ENCODE measurements around the gene DCP2. TPM values are rescaled to one million over a fixed set of nuclear protein-coding genes. Genes with fewer than 3 reads are reported as not detected.

Gene DCP2
- total and polyA plus RNA-seq, 3 donors from 2014 or later, result 19.8 to 36.8 (median 32.4) TPM

- no peak for TF ChIP-seq CTCF (IDR thresholded peaks at IDR 0.05)
- no peak for TF ChIP-seq POLR2A (IDR thresholded peaks at IDR 0.05)
- no peaks in the 10 kb centered on the region for H3K4me1 ChIP-seq
- H3K27me3 ChIP-seq, result no peaks in the 10 kb centered on the region
- H3K9me3 ChIP-seq, result no peaks in the 10 kb centered on the region
- no peak overlapping the region for H3K27ac ChIP-seq
- no peak for DNase-seq
- 83 to 95% methylated on average over 1 of the region's 1 CpG for whole genome bisulfite sequencing, 2 donors
- no peaks in the 10 kb centered on the region for H3K36me3 ChIP-seq (ENCODE audit: low read depth, missing control alignments)
- H3K4me3 ChIP-seq, result no peak overlapping the region
- intact Hi-C loops (cut with DNase I; ENCODE audit: low total_unique reads), result no loop called here
Measured at GRCh38 chr5:112933105-112933504, 43.5 kb upstream of the DCP2 start.

DNA sequence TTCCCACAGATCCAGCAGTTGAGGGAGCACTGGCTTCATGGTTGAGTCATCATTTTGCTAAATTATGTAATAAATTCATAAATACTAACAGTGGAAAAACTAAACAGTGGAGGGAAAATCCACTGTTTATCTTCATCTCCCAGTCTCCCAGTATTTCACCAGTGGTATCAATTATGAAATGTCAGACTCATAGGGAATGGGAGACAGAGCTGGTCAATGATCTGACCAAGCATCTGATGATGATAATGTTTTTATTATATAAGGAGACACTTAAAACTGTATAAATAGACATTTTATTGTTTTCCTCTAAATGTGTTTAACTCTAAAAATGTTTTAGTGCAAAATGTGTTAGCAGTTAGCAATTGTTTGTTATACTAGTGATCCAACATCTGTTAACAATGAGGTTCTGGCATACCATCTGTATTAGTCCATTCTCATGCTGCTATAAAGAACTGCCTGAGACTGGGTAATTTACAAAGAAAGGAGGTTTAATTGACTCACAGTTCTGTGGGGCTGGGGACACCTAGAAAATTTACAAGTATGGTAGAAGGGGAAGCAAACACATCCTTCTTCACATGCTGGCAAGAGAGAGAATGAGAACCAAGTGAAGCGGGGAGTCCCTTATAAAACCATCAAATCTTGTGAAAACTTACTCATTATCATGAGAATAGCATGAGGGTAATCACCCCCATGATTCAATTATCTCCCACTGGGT lies 42.8 kb upstream of the DCP2 start:
- H3K27me3 ChIP-seq, result no peaks in the 10 kb centered on the region
- no peak overlapping the region for H3K27ac ChIP-seq
- 94 to 100% methylated on average over 1 of the region's 1 CpG for WGBS, 2 donors
- no peaks in the 10 kb centered on the region for H3K36me3 ChIP-seq (ENCODE audit: low read depth, missing control alignments)
- no peak for DNase-seq
- intact Hi-C loops (cut with DNase I; ENCODE audit: low total_unique reads), result no loop called here
- TF ChIP-seq CTCF (IDR thresholded peaks at IDR 0.05) (no peak), POLR2A (IDR thresholded peaks at IDR 0.05) (no peak)
- H3K4me1 ChIP-seq, result no peaks in the 10 kb centered on the region
- H3K9me3 ChIP-seq, result no peaks in the 10 kb centered on the region
- no peak overlapping the region for H3K4me3 ChIP-seq

DNA sequence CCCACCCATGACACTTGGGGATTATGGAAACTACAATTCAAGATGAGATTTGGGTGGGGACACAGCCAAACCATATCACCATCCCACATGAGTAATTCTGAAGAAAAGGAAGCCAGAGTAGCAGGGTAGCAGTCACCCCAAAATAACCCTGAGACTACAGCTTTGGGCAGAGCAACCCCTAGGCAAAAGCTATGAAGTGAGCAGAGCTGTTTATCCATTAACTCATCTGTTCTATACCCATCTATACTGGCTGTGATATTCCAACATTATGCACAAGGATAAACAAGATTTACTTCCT lies 42.3 kb upstream of the DCP2 start:
- no peak overlapping the region for H3K4me3 ChIP-seq
- no peaks in the 10 kb centered on the region for H3K9me3 ChIP-seq
- no peaks in the 10 kb centered on the region for H3K36me3 ChIP-seq (ENCODE audit: low read depth, missing control alignments)
- intact Hi-C loops (cut with DNase I; ENCODE audit: low total_unique reads), result no loop called here
- H3K27ac ChIP-seq, result no peak overlapping the region
- no peaks in the 10 kb centered on the region for H3K27me3 ChIP-seq
- TF ChIP-seq CTCF (IDR thresholded peaks at IDR 0.05), result no peak
- no peak for TF ChIP-seq POLR2A (IDR thresholded peaks at IDR 0.05)
- DNase-seq, result no peak
- no peaks in the 10 kb centered on the region for H3K4me1 ChIP-seq

DNA sequence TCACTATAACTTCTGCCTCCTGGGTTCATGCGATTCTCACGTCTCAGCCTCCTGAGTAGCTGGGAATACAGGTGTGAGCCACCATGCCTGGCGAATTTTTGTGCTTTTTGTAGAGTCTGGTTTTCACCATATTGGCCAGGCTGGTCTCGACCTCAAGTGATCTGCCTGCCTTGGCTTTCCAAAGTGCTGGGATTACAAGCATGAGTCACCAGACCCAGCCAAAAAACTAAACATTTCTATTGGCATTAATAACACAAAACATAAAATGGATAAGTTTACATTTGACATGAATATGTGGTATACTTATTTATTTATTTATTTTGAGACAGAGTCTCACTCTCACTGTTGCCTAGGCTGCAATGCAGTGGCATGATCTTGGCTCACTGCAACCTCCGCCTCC lies 40.9 kb upstream of the DCP2 start:
- intact Hi-C loops (cut with DNase I; ENCODE audit: low total_unique reads), result no loop called here
- no peaks in the 10 kb centered on the region for H3K4me1 ChIP-seq
- TF ChIP-seq POLR2A (IDR thresholded peaks at IDR 0.05) (no peak), CTCF (IDR thresholded peaks at IDR 0.05) (no peak)
- no peaks in the 10 kb centered on the region for H3K9me3 ChIP-seq
- H3K36me3 ChIP-seq (ENCODE audit: low read depth, missing control alignments), result no peaks in the 10 kb centered on the region
- DNase-seq, result no peak
- WGBS, 2 donors, result 98 to 99% methylated on average over 5 of the region's 5 CpGs
- no peaks in the 10 kb centered on the region for H3K27me3 ChIP-seq
- no peak overlapping the region for H3K27ac ChIP-seq
- H3K4me3 ChIP-seq, result no peak overlapping the region

DNA sequence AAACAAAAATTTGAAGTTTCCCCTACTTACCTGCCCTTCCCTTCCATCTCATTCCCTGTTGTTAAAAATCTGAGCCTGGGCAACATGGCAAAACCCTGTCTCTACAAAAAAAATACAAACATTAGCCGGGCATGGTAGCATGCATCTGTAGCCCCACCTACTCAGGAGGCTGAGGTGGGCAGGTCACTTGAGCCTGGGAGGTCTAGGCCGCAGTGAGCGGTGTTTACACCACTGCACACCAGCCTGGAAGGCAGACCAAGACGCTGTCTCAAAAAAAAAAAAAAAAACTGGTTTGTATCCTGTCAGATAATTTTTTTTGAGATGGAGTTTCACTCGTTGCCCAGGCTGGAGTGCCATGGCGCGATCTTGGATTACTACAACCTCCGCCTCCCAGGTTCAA lies 38.3 kb upstream of the DCP2 start:
- Histone ChIP-seq H3K36me3 (ENCODE audit: low read depth, missing control alignments) (no peaks in the 10 kb centered on the region), H3K27me3 (no peaks in the 10 kb centered on the region), H3K9me3 (no peaks in the 10 kb centered on the region), H3K27ac (no peak overlapping the region), H3K4me1 (no peaks in the 10 kb centered on the region), H3K4me3 (no peak overlapping the region)
- no peak for DNase-seq
- TF ChIP-seq CTCF (IDR thresholded peaks at IDR 0.05) (no peak), POLR2A (IDR thresholded peaks at IDR 0.05) (no peak)
- intact Hi-C loops (cut with DNase I; ENCODE audit: low total_unique reads), result no loop called here
- 86 to 90% methylated on average over 8 of the region's 8 CpGs for WGBS, 2 donors
